K562 (cell line): Measurements from ENCODE around the gene CYRIA. TPM values are rescaled to one million over a fixed set of nuclear protein-coding genes. Genes with fewer than 3 reads are reported as not detected.

Source experiments
- BACH1 ChIP-seq: fragments of 200-800 bp; sonication (Bioruptor generic); IDR thresholded peaks from 2 replicates; pipeline ENCODE4 v1.6.1; 2016; ENCODE audit warnings: missing genetic modification characterization, missing compliant biosample characterization
- CLOCK ChIP-seq: fragments of 250-450 bp; sonication (Bioruptor Pico); IDR thresholded peaks from 2 replicates; pipeline ENCODE4 v1.4.0; 2020; ENCODE audit warnings: mild to moderate bottlenecking, moderate library complexity, borderline replicate concordance
- EGR1 ChIP-seq: fragments of 450-650 bp; conservative IDR thresholded peaks from 2 replicates; pipeline ENCODE4 v1.6.1; 2017; ENCODE audit warnings: mild to moderate bottlenecking
- ESRRA ChIP-seq: fragments of 450-650 bp; IDR thresholded peaks from 2 replicates; pipeline ENCODE4 v1.6.1; 2014; ENCODE audit warnings: low read depth, mild to moderate bottlenecking, moderate library complexity, borderline replicate concordance
- ETV1 ChIP-seq: fragments of 450-650 bp; conservative IDR thresholded peaks from 2 replicates; pipeline ENCODE4 v1.6.1; 2016; ENCODE audit warnings: missing genetic modification characterization, control low read depth, low read depth, missing compliant biosample characterization
- GABPB2 ChIP-seq: fragments of 250-450 bp; sonication (Bioruptor Pico); conservative IDR thresholded peaks from 2 replicates; pipeline ENCODE4 v1.5.1; 2021; ENCODE audit warnings: mild to moderate bottlenecking
- IRF1 ChIP-seq: sonication (generic); formaldehyde crosslinking; IDR thresholded peaks from 2 replicates; pipeline ENCODE4 v1.8.0; 2022; ENCODE audit warnings: missing genetic modification reagents, mild to moderate bottlenecking, borderline replicate concordance
- MIER1 ChIP-seq: fragments of 450-650 bp; IDR thresholded peaks from 2 replicates; pipeline ENCODE4 v1.6.1; 2016; ENCODE audit warnings: antibody characterized with exemption, mild to moderate bottlenecking, low read depth
- MLLT1 ChIP-seq, 2 experiments: fragments of 450-650 bp; IDR thresholded peaks; 2 replicates each; pipeline ENCODE4 v1.6.1; 2016
- NCOA1 ChIP-seq: fragments of 450-650 bp; IDR thresholded peaks from 2 replicates; pipeline ENCODE4 v1.6.1; 2016; ENCODE audit warnings: low read depth
- NELFE ChIP-seq: IDR thresholded peaks from 2 replicates; pipeline ENCODE4 v1.6.1; 2011; ENCODE audit warnings: mild to moderate bottlenecking; ENCODE audit not compliant: insufficient read depth, insufficient read length
- PKNOX1 ChIP-seq: fragments of 450-650 bp; IDR thresholded peaks from 2 replicates; pipeline ENCODE4 v1.6.1; 2016
- PTBP1 ChIP-seq: fragments of 200-400 bp; formaldehyde crosslinking; IDR thresholded peaks from 2 replicates; pipeline ENCODE4 v1.6.1; 2017; ENCODE audit warnings: low read depth, low read length
- RBM15 ChIP-seq: fragments of 200-400 bp; formaldehyde crosslinking; IDR thresholded peaks from 2 replicates; pipeline ENCODE4 v1.6.1; 2018; ENCODE audit warnings: mild to moderate bottlenecking, low read length, moderate library complexity; ENCODE audit not compliant: insufficient read depth
- SIRT6 ChIP-seq: IDR thresholded peaks from one replicate; pipeline ENCODE4 v1.6.1; 2012; ENCODE audit warnings: low read depth, mild to moderate bottlenecking, control low read depth, inconsistent platforms, low read length, moderate library complexity
- SP2 ChIP-seq: IDR thresholded peaks from 2 replicates; pipeline ENCODE4 v1.6.1; 2011; ENCODE audit warnings: mild to moderate bottlenecking, low read depth, low read length, moderate library complexity; ENCODE audit not compliant: poor library complexity, severe bottlenecking; ENCODE audit errors: extremely low read depth
- TAF1 ChIP-seq: IDR thresholded peaks from 2 replicates; pipeline ENCODE4 v1.6.1; 2011; ENCODE audit warnings: mild to moderate bottlenecking, low read length, moderate library complexity; ENCODE audit not compliant: insufficient read depth, control insufficient read depth, severe bottlenecking; ENCODE audit errors: extremely low read depth
- ZFP36 ChIP-seq: fragments of 150-350 bp; IDR thresholded peaks from 2 replicates; pipeline ENCODE4 v1.6.1; 2018; ENCODE audit warnings: low read length, low read depth; ENCODE audit not compliant: partially characterized antibody
- ZNF140 ChIP-seq: fragments of 250-450 bp; sonication (Bioruptor Pico); IDR thresholded peaks from 2 replicates; pipeline ENCODE4 v1.8.0; 2021; ENCODE audit warnings: moderate library complexity, mild to moderate bottlenecking, inconsistent platforms
- ZNF165 ChIP-seq: fragments of 250-450 bp; sonication (Bioruptor Pico); IDR thresholded peaks from 2 replicates; pipeline ENCODE4 v1.4.0; 2020; ENCODE audit warnings: borderline replicate concordance
- ZNF175 ChIP-seq: fragments of 200-800 bp; sonication (Bioruptor generic); IDR thresholded peaks from 2 replicates; pipeline ENCODE4 v1.6.1; 2016; ENCODE audit warnings: low read depth, mild to moderate bottlenecking, missing genetic modification characterization, missing compliant biosample characterization
- ZNF23 ChIP-seq: fragments of 250-450 bp; sonication (Bioruptor Pico); IDR thresholded peaks from 2 replicates; pipeline ENCODE4 v1.4.0; 2020; ENCODE audit warnings: mild to moderate bottlenecking
- ZNF253 ChIP-seq: fragments of 250-450 bp; sonication (Bioruptor Pico); conservative IDR thresholded peaks from 2 replicates; pipeline ENCODE4 v1.6.1; 2021; ENCODE audit warnings: mild to moderate bottlenecking
- polyA plus RNA-seq, 8 experiments: library from polyadenylated mRNA; depleted of rRNA in 4 of 8; stranded (reverse) in 5 of 8; unstranded in 3 of 8; fragments of >200 nt; fragmentation: Nextera tagmentation in 2 of 8; fragmentation: Illumina TruSeq in 1 of 8; extraction: Ambion mirVana in 2 of 8; extraction: Trizol in 1 of 8; gene quantifications; 2 replicates each; pipeline versions ENCODE4 v1.2.1 to v1.2.3, GENCODE V29; 2011 to 2014; ENCODE audit warnings: inconsistent platforms in 1 of 8, missing spikeins in 1 of 8
- total RNA-seq, 7 experiments: library from RNA; depleted of rRNA in 6 of 7; stranded (reverse); fragments of >200 nt in 6 of 7; fragmentation: Illumina TruSeq in 2 of 7; extraction: Trizol in 2 of 7; gene quantifications; 2 replicates each; pipeline versions ENCODE4 v1.2.1 to v1.2.3, GENCODE V29; 2011 to 2021; ENCODE audit warnings: low replicate concordance in 1 of 7

Gene CYRIA
- total and polyA plus RNA-seq, 9 of the 15 experiments (the other 6 are each of a cell fraction or from before 2014, with no cell fraction given): 0.84 to 5.6 (median 3.0) TPM

- TF ChIP-seq CLOCK (CRISPR knock-in tag) (no peak), TAF1 (no peak), BACH1 (tag) (peak; percentile 91), NELFE (no peak), ZNF23 (CRISPR knock-in tag) (no peak), ZNF175 (CRISPR knock-in tag) (no peak), SIRT6 (no peak), ZNF165 (CRISPR knock-in tag) (no peak), PTBP1 (no peak), RBM15 (no peak), ZNF253 (no peak), EGR1 (peak; percentile 74), PKNOX1 (peak; percentile 71), SP2 (no peak), ETV1 (tag) (no peak), GABPB2 (CRISPR knock-in tag) (no peak), MIER1 (no peak), IRF1 (no peak), ZFP36 (no peak), NCOA1 (no peak), MLLT1 (IDR thresholded peaks at IDR 0.05) (no peak), ZNF140 (no peak), ESRRA (no peak)
Measured at GRCh38 chr2:16645775-16646559, 19.7 kb downstream of the CYRIA start (continued).
